Measurements from ENCODE around the gene URI1.
"Not testable (repeated sequence)": the region's sequence is repeated elsewhere in the genome, so short reads cannot be mapped to it uniquely, and the experiment has no call there.

- not testable (repeated sequence) for TF ChIP-seq CTCF (conservative IDR thresholded peaks at IDR 0.05; ENCODE audit: low read depth, low read length); EZH2 (IDR thresholded peaks at IDR 0.05; ENCODE audit: low read length, unreplicated experiment); EZH2phosphoT487 (IDR thresholded peaks at IDR 0.05; ENCODE audit: borderline replicate concordance, low read length)
These were observed 6.9 kb downstream of the URI1 start for GRCh38 chr19:29948759-29949470.
